ENCODE measurements around the gene FEZF1.

DNA sequence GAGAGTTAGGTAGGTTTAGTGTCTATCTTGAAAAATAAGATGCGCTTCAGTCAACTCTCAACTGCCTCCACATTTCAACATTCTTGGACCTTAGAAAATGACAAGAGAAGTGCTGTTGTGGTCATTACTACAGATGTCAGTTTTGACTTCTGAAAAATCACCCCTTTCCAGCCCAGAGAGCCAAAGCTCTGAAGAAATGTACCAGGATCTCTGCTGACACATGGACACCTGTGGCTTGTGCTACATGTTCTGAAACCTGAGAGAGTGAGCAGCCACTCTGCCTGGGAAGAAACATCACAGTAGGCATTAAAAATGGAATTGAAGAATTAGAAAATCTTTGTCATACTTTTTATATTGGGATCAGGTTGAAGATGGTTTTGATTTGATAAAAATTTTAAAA lies 35.9 kb upstream of the FEZF1 start:
- no peak for TF ChIP-seq POLR2AphosphoS5 (IDR thresholded peaks at IDR 0.05; ENCODE audit: low read depth, low read length)
- no peak for TF ChIP-seq POLR2A (IDR thresholded peaks at IDR 0.05; ENCODE audit: low read depth, low read length)
- no peak for TF ChIP-seq TAF1 (IDR thresholded peaks at IDR 0.05; ENCODE audit: borderline replicate concordance, low read depth, low read length)

Measured in GM12892 (cell line).